ENCODE data around the gene VAX1.

- TF ChIP-seq CTCF (conservative IDR thresholded peaks at IDR 0.05; ENCODE audit: low read length) (no peak), EZH2phosphoT487 (IDR thresholded peaks at IDR 0.05; ENCODE audit: borderline replicate concordance, low read depth, low read length) (no peak)
These were observed 939 bp upstream of the VAX1 start for GRCh38 chr10:117138838-117139580.
